ENCODE data around the gene GCGR.

GCGR gene

DNA sequence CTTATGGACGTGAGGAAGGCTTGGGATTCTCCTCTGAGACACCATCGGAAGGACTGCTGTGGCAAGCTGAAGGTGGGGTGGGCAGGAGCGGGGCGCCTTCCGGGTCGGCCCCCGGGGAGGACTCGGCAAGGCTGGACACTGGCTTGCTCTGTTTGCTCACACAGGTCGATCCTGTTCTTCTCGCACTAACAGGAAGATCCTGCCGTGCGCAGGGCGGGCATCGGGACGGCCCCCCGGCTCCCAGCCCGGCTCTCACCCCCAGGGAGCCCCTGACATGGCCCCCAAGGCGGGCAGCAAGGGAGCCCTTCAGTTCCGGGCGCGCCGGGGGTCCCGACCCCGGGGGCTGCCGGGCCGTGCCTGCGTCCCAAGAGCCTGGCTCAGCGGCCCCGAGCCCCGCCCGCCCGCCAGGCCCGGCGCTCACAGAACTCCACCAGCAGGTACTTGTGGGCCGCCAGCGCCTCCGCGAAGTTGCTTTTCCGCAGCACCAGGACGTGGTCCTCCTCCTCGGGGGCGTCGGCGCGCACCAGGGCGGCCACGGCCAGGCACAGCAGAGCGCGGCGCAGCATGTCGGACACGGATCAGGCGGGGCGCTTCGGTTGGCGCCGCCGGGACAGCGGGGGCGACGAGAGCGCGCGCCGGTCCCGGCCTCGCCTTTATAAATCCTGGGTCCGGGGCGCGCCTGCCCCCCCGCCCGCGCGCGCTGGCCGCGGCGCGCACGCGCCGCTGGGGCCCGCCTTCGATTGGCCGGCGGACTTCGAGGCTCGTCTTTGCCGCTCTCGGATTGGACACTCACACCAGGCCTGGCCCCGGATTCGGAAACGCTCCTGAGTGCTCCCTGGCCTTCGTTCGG lies 56.2 kb downstream of the GCGR start, which contains the start of gene P4HB:
P4HB (minus strand) TSS at position 630 of the 850 bp plus-strand sequence; CDS start at position 566, 64 bp downstream.
- H3K9ac ChIP-seq (ENCODE audit: low read depth, low read length) = peak within 1 kb of the TSS; percentile 82
- no peaks in the 10 kb centered on the region for H3K9me3 ChIP-seq (ENCODE audit: insufficient read depth, low read length, severe bottlenecking)
- peak within 1 kb of the TSS; percentile 79 to 91 for H3K4me3 ChIP-seq (ENCODE audit: low read depth in 1 of 2, low read length in 2 of 2)
- TF ChIP-seq, protein P1, sequence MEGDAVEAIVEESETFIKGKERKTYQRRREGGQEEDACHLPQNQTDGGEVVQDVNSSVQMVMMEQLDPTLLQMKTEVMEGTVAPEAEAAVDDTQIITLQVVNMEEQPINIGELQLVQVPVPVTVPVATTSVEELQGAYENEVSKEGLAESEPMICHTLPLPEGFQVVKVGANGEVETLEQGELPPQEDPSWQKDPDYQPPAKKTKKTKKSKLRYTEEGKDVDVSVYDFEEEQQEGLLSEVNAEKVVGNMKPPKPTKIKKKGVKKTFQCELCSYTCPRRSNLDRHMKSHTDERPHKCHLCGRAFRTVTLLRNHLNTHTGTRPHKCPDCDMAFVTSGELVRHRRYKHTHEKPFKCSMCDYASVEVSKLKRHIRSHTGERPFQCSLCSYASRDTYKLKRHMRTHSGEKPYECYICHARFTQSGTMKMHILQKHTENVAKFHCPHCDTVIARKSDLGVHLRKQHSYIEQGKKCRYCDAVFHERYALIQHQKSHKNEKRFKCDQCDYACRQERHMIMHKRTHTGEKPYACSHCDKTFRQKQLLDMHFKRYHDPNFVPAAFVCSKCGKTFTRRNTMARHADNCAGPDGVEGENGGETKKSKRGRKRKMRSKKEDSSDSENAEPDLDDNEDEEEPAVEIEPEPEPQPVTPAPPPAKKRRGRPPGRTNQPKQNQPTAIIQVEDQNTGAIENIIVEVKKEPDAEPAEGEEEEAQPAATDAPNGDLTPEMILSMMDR (IDR thresholded peaks at IDR 0.05; ENCODE audit: borderline replicate concordance, extremely low read depth, low read length, poor library complexity, severe bottlenecking) = no peak
- TF ChIP-seq EZH2 (IDR thresholded peaks at IDR 0.05; ENCODE audit: borderline replicate concordance, low read depth, low read length, severe bottlenecking) = no peak
- peaks cover 3% of the 10 kb centered on the region for H3K27me3 ChIP-seq (ENCODE audit: insufficient read depth, low read length, poor library complexity)
- H3K27ac ChIP-seq (ENCODE audit: low read length) = peak within 1 kb of the TSS; percentile 94
- peaks cover 54% of the 10 kb centered on the region for H3K4me1 ChIP-seq (ENCODE audit: insufficient read depth, low read length)
- peak within 1 kb of the TSS; percentile 94 for H2AFZ ChIP-seq (ENCODE audit: low read depth, low read length)
- peaks cover 48% of the 10 kb centered on the region for H4K20me1 ChIP-seq (ENCODE audit: insufficient read depth, low read length)
- no peak for ATAC-seq (ENCODE audit: insufficient read depth, low read depth)
- no peak for DNase-seq
- peaks cover 66% of the 10 kb centered on the region for H3K36me3 ChIP-seq (ENCODE audit: insufficient read depth, low read length)
- peak within 1 kb of the TSS; percentile 98 for H3K4me2 ChIP-seq (ENCODE audit: insufficient read depth, low read length)
- peaks cover 86% of the 10 kb centered on the region for H3K79me2 ChIP-seq (ENCODE audit: insufficient read depth, low read length)

DNA sequence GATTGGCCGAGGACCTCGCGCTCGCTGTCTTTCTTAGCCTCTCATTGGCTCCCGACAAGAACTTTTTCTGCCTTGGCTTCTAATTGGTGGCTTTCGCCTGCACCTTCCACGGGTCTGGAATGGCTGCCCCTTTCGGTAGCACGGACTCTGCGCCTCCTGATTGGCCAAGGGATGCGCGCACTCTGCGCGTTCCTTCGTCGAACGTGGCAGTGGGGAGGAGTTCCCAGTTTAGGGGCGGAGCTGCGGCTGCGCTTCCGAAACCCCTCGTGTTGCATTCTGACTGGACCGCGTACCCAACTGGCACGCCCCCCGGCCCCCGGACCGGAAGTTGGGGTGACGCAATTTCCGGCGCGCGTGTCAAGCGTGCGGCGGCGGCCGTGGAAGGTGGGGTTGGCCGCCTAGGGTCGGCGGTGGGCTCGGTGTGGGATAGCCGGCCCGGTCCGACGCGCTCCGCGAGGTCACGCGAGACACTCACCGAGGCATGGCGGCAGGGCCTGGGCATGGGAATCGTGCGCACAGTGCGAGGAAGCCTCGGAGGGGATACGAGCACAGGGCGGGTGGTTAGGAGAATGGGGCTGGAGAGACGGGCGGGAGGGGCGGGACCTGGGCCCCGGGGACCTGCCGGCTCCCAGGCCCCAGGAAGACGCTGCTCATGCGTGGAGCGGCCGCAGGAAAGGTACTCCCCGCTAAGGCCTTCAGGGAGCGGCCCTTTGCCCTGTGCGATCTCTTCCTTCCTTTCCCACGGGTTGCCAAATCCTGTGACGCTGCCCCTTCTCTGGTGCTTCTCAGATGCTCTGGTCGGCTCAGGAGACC lies 57.0 kb downstream of the GCGR start:
- peaks cover 66% of the 10 kb centered on the region for H3K36me3 ChIP-seq (ENCODE audit: insufficient read depth, low read length)
- H3K9me3 ChIP-seq (ENCODE audit: insufficient read depth, low read length, severe bottlenecking) = no peaks in the 10 kb centered on the region
- peak; percentile 100 for DNase-seq
- ATAC-seq (ENCODE audit: insufficient read depth, low read depth) = peak; percentile 89
- peak overlapping the region; percentile 77 to 91 for H3K4me3 ChIP-seq (ENCODE audit: low read depth in 1 of 2, low read length in 2 of 2)
- peaks cover 3% of the 10 kb centered on the region for H3K27me3 ChIP-seq (ENCODE audit: insufficient read depth, low read length, poor library complexity)
- H2AFZ ChIP-seq (ENCODE audit: low read depth, low read length) = peak overlapping the region; percentile 94
- TF ChIP-seq, protein P1 (IDR thresholded peaks at IDR 0.05; ENCODE audit: borderline replicate concordance, extremely low read depth, low read length, poor library complexity, severe bottlenecking) = no peak
- peak; percentile 100 for TF ChIP-seq EZH2 (IDR thresholded peaks at IDR 0.05; ENCODE audit: borderline replicate concordance, low read depth, low read length, severe bottlenecking)
- peaks cover 47% of the 10 kb centered on the region for H4K20me1 ChIP-seq (ENCODE audit: insufficient read depth, low read length)
- H3K79me2 ChIP-seq (ENCODE audit: insufficient read depth, low read length) = peaks cover 78% of the 10 kb centered on the region
- H3K4me2 ChIP-seq (ENCODE audit: insufficient read depth, low read length) = peak overlapping the region; percentile 75
- H3K27ac ChIP-seq (ENCODE audit: low read length) = peak overlapping the region; percentile 93
- H3K9ac ChIP-seq (ENCODE audit: low read depth, low read length) = peak overlapping the region; percentile 82
- peaks cover 54% of the 10 kb centered on the region for H3K4me1 ChIP-seq (ENCODE audit: insufficient read depth, low read length)

GRCh38 chr17:81863123-81863675 lies 59.2 kb downstream of the GCGR start:
- TF ChIP-seq, protein P1 (IDR thresholded peaks at IDR 0.05; ENCODE audit: borderline replicate concordance, extremely low read depth, low read length, poor library complexity, severe bottlenecking) = no peak
- TF ChIP-seq EZH2 (IDR thresholded peaks at IDR 0.05; ENCODE audit: borderline replicate concordance, low read depth, low read length, severe bottlenecking) = no peak
- Histone ChIP-seq H3K36me3 (ENCODE audit: insufficient read depth, low read length) (peaks cover 63% of the 10 kb centered on the region), H3K4me2 (ENCODE audit: insufficient read depth, low read length) (peak overlapping the region; percentile 75; the same call in 1 of the 2 replicates), H3K9me3 (ENCODE audit: insufficient read depth, low read length, severe bottlenecking) (no peaks in the 10 kb centered on the region), H3K9ac (ENCODE audit: low read depth, low read length) (peak overlapping the region; percentile 14; the same call in 1 of the 2 replicates), H2AFZ (ENCODE audit: low read depth, low read length) (no peak overlapping the region), H3K4me1 (ENCODE audit: insufficient read depth, low read length) (peaks cover 47% of the 10 kb centered on the region), H3K27me3 (ENCODE audit: insufficient read depth, low read length, poor library complexity) (peaks cover 3% of the 10 kb centered on the region), H3K27ac (ENCODE audit: low read length) (no peak overlapping the region), H4K20me1 (ENCODE audit: insufficient read depth, low read length) (peaks cover 61% of the 10 kb centered on the region), H3K4me3 (ENCODE audit: low read depth in 1 of 2, low read length in 2 of 2) (no peak overlapping the region), H3K79me2 (ENCODE audit: insufficient read depth, low read length) (peaks cover 64% of the 10 kb centered on the region)
- DNase-seq = no peak
- ATAC-seq (ENCODE audit: insufficient read depth, low read depth) = no peak
